ENCODE measurements around the gene SYN1. TPM values are rescaled to one million over a fixed set of nuclear protein-coding genes. Genes with fewer than 3 reads are reported as not detected.
"Not testable (repeated sequence)": the region's sequence is repeated elsewhere in the genome, so short reads cannot be mapped to it uniquely, and the experiment has no call there.

The SYN1 gene
- polyA plus RNA-seq, 2 donors, result 0.08 to 0.14 TPM

- Histone ChIP-seq H3K4me3 (ENCODE audit: low read depth in 1 of 2, low read length in 2 of 2) (no peak overlapping the region), H3K36me3 (ENCODE audit: control insufficient read depth in 2 of 2, insufficient read depth in 2 of 2, low read length in 1 of 2) (no peaks in the 10 kb centered on the region), H3K4me1 (ENCODE audit: control insufficient read depth in 2 of 2, insufficient read depth in 2 of 2, low read length in 1 of 2) (no peaks in the 10 kb centered on the region), H3K27ac (ENCODE audit: low read depth in 2 of 2, low read length in 1 of 2) (no peak overlapping the region), H3K9me3 (ENCODE audit: control insufficient read depth in 2 of 2, insufficient read depth in 1 of 2, low read depth in 1 of 2, low read length in 1 of 2) (no peaks in the 10 kb centered on the region), H3K27me3 (ENCODE audit: control insufficient read depth in 1 of 2, insufficient read depth in 2 of 2, low read length in 2 of 2) (no peaks in the 10 kb centered on the region)
Observed at GRCh38 chrX:47607091-47607490, 12.6 kb downstream of the SYN1 start.

DNA sequence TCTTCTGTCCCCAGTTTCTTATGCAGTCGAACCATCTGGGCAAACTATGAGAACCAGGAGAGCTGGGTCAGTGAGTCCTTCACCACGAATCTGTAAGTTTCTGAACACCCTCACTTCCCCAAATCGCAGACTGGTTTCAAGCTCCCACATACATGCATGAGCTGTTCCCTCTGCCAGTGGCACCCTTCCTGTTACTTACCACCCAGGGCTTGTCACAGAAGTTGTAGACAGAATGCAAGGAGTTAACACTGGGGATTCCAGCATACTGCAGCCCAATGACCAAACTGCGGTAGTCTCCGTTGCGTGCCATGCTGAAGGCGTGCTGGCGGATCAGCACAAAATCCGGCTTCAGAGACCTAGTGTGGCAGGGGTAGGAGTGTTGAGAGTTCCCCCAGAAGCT, 14.6 kb downstream of the SYN1 start:
- Histone ChIP-seq H3K36me3 (ENCODE audit: control insufficient read depth in 2 of 2, insufficient read depth in 2 of 2, low read length in 1 of 2) (no peaks in the 10 kb centered on the region), H3K9me3 (ENCODE audit: control insufficient read depth in 2 of 2, insufficient read depth in 1 of 2, low read depth in 1 of 2, low read length in 1 of 2) (no peaks in the 10 kb centered on the region), H3K4me1 (ENCODE audit: control insufficient read depth in 2 of 2, insufficient read depth in 2 of 2, low read length in 1 of 2) (no peaks in the 10 kb centered on the region), H3K4me3 (ENCODE audit: low read depth in 1 of 2, low read length in 2 of 2) (no peak overlapping the region), H3K27ac (ENCODE audit: low read depth in 2 of 2, low read length in 1 of 2) (no peak overlapping the region), H3K27me3 (ENCODE audit: control insufficient read depth in 1 of 2, insufficient read depth in 2 of 2, low read length in 2 of 2) (peaks cover 0 to 2% of the 10 kb centered on the region in 2 donors)
- WGBS, 2 donors, result 57 to 68% methylated on average over 9 of the region's 9 CpGs

DNA sequence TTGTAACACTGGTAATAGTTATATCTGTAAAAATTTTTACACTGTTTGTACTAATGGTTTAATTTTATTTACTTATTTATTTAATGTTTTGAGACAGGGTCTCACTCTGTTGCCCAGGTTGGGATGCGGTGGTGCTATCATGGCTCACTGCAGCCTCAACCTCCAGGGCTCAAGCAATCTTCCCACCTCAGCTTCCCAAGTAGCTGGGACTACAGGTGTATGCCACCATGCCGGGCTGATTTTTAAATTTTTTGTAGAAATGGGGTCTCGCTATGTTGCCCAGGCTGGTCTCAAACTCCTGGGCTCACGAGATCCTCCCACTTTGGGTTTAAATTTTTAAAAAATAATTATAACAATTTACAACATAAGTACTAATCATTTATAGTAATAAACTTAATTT, 16.5 kb downstream of the SYN1 start:
- not testable (repeated sequence) for H3K4me3 ChIP-seq (ENCODE audit: low read depth in 1 of 2, low read length in 2 of 2); H3K27ac ChIP-seq (ENCODE audit: low read depth in 2 of 2, low read length in 1 of 2); H3K27me3 ChIP-seq (ENCODE audit: control insufficient read depth in 1 of 2, insufficient read depth in 2 of 2, low read length in 2 of 2); H3K4me1 ChIP-seq (ENCODE audit: control insufficient read depth in 2 of 2, insufficient read depth in 2 of 2, low read length in 1 of 2); H3K36me3 ChIP-seq (ENCODE audit: control insufficient read depth in 2 of 2, insufficient read depth in 2 of 2, low read length in 1 of 2); H3K9me3 ChIP-seq (ENCODE audit: control insufficient read depth in 2 of 2, insufficient read depth in 1 of 2, low read depth in 1 of 2, low read length in 1 of 2)
- WGBS, 2 donors, result 88 to 94% methylated on average over 4 of the region's 4 CpGs

- Histone ChIP-seq H3K9me3 (ENCODE audit: control insufficient read depth in 2 of 2, insufficient read depth in 1 of 2, low read depth in 1 of 2, low read length in 1 of 2) (peaks cover 0 to 2% of the 10 kb centered on the region in 2 donors), H3K4me3 (ENCODE audit: low read depth in 1 of 2, low read length in 2 of 2) (no peak overlapping the region), H3K36me3 (ENCODE audit: control insufficient read depth in 2 of 2, insufficient read depth in 2 of 2, low read length in 1 of 2) (no peaks in the 10 kb centered on the region), H3K27me3 (ENCODE audit: control insufficient read depth in 1 of 2, insufficient read depth in 2 of 2, low read length in 2 of 2) (peaks cover 0 to 2% of the 10 kb centered on the region in 2 donors), H3K27ac (ENCODE audit: low read depth in 2 of 2, low read length in 1 of 2) (no peak overlapping the region), H3K4me1 (ENCODE audit: control insufficient read depth in 2 of 2, insufficient read depth in 2 of 2, low read length in 1 of 2) (no peaks in the 10 kb centered on the region)
- 78 to 93% methylated on average over 3 of the region's 3 CpGs for WGBS, 2 donors
Observed at GRCh38 chrX:47597222-47597621, 22.4 kb downstream of the SYN1 start.

GRCh38 chrX:47596256-47596655, 23.4 kb downstream of the SYN1 start:
- no peaks in the 10 kb centered on the region for H3K36me3 ChIP-seq (ENCODE audit: control insufficient read depth in 2 of 2, insufficient read depth in 2 of 2, low read length in 1 of 2)
- H3K4me3 ChIP-seq (ENCODE audit: low read depth in 1 of 2, low read length in 2 of 2), result no peak overlapping the region
- no peaks in the 10 kb centered on the region for H3K27me3 ChIP-seq (ENCODE audit: control insufficient read depth in 1 of 2, insufficient read depth in 2 of 2, low read length in 2 of 2)
- H3K9me3 ChIP-seq (ENCODE audit: control insufficient read depth in 2 of 2, insufficient read depth in 1 of 2, low read depth in 1 of 2, low read length in 1 of 2), result peaks cover 0 to 2% of the 10 kb centered on the region in 2 donors
- H3K4me1 ChIP-seq (ENCODE audit: control insufficient read depth in 2 of 2, insufficient read depth in 2 of 2, low read length in 1 of 2), result no peaks in the 10 kb centered on the region
- 77 to 83% methylated on average over 2 of the region's 2 CpGs for WGBS, 2 donors
- H3K27ac ChIP-seq (ENCODE audit: low read depth in 2 of 2, low read length in 1 of 2), result no peak overlapping the region

DNA sequence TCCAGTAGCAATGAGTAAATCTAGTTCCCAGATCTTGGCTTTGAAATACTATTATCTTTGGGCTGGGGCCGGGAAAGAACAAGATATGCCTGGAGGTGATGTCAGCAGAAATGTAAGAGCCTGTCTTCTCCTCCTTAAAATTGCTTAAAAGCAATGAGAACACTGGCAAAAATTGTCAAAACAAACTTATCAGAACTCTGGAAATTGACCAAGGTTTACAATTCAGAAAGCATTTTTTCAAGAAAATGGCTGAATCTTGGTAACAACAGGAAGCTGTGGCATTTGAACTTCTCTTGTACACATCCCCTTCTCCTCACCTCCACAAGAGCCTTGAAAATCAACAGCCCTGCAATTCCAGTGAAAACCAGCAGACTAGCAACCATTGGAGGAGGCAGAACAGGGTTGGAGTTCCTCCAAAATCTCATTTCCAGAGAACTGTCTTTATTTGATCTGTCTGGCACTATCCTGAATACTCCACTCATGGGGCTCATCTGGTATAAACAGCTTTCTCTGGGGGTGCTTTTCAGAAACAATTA, 23.9 kb downstream of the SYN1 start:
- Histone ChIP-seq H3K27me3 (ENCODE audit: control insufficient read depth in 1 of 2, insufficient read depth in 2 of 2, low read length in 2 of 2) (no peaks in the 10 kb centered on the region), H3K9me3 (ENCODE audit: control insufficient read depth in 2 of 2, insufficient read depth in 1 of 2, low read depth in 1 of 2, low read length in 1 of 2) (peaks cover 0 to 2% of the 10 kb centered on the region in 2 donors), H3K4me1 (ENCODE audit: control insufficient read depth in 2 of 2, insufficient read depth in 2 of 2, low read length in 1 of 2) (no peaks in the 10 kb centered on the region), H3K27ac (ENCODE audit: low read depth in 2 of 2, low read length in 1 of 2) (no peak overlapping the region), H3K4me3 (ENCODE audit: low read depth in 1 of 2, low read length in 2 of 2) (no peak overlapping the region), H3K36me3 (ENCODE audit: control insufficient read depth in 2 of 2, insufficient read depth in 2 of 2, low read length in 1 of 2) (no peaks in the 10 kb centered on the region)
- WGBS, 2 donors, result 25 to 50% methylated on average over 1 of the region's 1 CpG

DNA sequence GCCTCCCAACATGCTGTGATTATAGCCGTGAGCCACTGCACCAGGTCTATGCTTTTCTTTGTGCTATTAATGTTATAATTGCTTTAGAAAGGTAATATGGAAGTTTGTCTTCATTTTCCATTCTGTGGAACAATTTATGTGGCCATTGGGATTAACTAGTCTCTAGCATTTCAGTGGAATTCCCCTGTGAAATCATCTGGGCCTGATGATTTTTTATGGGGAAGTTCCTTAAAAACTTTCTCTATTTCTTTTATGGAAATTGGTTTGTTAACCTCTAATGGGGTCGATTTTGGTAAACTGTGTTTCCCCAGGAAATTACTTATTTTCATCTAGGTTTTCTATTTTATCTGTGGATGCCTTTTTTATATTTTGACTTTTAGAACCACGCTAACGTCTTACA, 26.1 kb downstream of the SYN1 start:
- no peaks in the 10 kb centered on the region for H3K4me1 ChIP-seq (ENCODE audit: control insufficient read depth in 2 of 2, insufficient read depth in 2 of 2, low read length in 1 of 2)
- no peak overlapping the region for H3K27ac ChIP-seq (ENCODE audit: low read depth in 2 of 2, low read length in 1 of 2)
- WGBS, 2 donors, result 69 to 81% methylated on average over 4 of the region's 4 CpGs
- no peak overlapping the region for H3K4me3 ChIP-seq (ENCODE audit: low read depth in 1 of 2, low read length in 2 of 2)
- peaks cover 0 to 2% of the 10 kb centered on the region in 2 donors for H3K9me3 ChIP-seq (ENCODE audit: control insufficient read depth in 2 of 2, insufficient read depth in 1 of 2, low read depth in 1 of 2, low read length in 1 of 2)
- no peaks in the 10 kb centered on the region for H3K36me3 ChIP-seq (ENCODE audit: control insufficient read depth in 2 of 2, insufficient read depth in 2 of 2, low read length in 1 of 2)
- H3K27me3 ChIP-seq (ENCODE audit: control insufficient read depth in 1 of 2, insufficient read depth in 2 of 2, low read length in 2 of 2), result no peaks in the 10 kb centered on the region

DNA sequence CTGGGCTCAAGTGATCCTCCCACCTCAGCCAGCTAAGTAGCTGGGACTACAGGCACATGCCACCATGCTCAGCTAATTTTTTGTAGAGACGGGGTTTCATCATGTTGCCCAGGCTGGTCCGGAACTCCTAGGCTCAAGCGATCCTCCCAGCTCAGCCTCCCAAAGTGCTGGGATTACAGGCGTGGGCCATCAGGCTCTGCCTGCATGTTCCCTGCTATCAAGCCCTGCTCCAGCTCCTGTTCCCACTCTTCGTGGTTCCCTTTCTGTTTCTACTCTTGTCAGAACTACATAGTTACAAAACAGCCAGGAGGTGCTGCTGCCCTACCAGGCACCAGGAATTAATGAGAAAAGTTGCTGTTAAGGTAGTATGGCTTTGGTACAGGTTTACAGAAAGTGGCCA, 28.7 kb downstream of the SYN1 start:
- H3K36me3 ChIP-seq (ENCODE audit: control insufficient read depth in 2 of 2, insufficient read depth in 2 of 2, low read length in 1 of 2), result no peaks in the 10 kb centered on the region
- H3K27me3 ChIP-seq (ENCODE audit: control insufficient read depth in 1 of 2, insufficient read depth in 2 of 2, low read length in 2 of 2), result no peaks in the 10 kb centered on the region
- WGBS, 2 donors, result 81 to 82% methylated on average over 5 of the region's 5 CpGs
- H3K4me1 ChIP-seq (ENCODE audit: control insufficient read depth in 2 of 2, insufficient read depth in 2 of 2, low read length in 1 of 2), result no peaks in the 10 kb centered on the region
- H3K4me3 ChIP-seq (ENCODE audit: low read depth in 1 of 2, low read length in 2 of 2), result no peak overlapping the region
- peaks cover 0 to 2% of the 10 kb centered on the region in 2 donors for H3K9me3 ChIP-seq (ENCODE audit: control insufficient read depth in 2 of 2, insufficient read depth in 1 of 2, low read depth in 1 of 2, low read length in 1 of 2)
- no peak overlapping the region for H3K27ac ChIP-seq (ENCODE audit: low read depth in 2 of 2, low read length in 1 of 2)

DNA sequence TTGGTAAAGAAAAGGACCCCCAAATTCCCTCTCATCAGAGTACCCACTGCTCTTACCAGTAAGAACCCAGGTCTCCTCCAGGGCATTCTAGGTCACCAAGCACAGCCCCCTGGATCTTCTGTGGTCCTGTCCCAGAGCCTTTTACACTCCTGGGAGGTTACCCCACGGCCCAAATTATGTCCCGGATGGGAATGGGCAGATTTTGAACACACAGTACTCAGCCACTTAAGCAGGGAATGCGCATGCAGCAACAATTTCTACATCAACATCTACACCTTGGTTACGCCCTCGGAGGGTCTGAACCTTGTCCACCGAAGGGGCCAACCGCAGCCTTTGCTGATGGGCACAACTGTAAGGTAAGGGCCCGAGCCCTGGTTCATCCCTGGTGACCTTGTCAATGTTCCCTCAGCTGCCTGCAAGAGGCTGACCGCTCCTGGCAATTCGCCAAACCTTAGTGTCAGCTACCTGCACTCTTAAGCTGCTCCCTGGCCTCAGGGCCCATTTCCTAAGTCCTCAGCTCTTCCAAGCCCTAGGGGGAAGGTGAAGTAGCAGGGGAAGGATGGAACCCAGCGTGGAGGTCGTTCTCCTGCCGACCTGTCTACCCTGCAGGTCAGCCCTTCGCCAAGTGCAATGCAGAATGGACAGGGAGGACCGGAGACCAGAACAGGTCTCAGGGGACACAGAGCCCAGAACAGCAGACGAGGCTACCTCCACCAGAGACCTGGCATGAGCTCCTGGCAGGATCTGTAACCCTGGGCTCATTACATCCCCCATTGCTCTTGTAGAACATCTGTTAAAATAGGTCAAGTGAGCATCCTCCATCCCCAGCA, 31.5 kb downstream of the SYN1 start:
- Histone ChIP-seq H3K27me3 (ENCODE audit: control insufficient read depth in 1 of 2, insufficient read depth in 2 of 2, low read length in 2 of 2) (no peaks in the 10 kb centered on the region), H3K36me3 (ENCODE audit: control insufficient read depth in 2 of 2, insufficient read depth in 2 of 2, low read length in 1 of 2) (no peaks in the 10 kb centered on the region), H3K9me3 (ENCODE audit: control insufficient read depth in 2 of 2, insufficient read depth in 1 of 2, low read depth in 1 of 2, low read length in 1 of 2) (no peaks in the 10 kb centered on the region), H3K4me1 (ENCODE audit: control insufficient read depth in 2 of 2, insufficient read depth in 2 of 2, low read length in 1 of 2) (peaks cover 2 to 3% of the 10 kb centered on the region in 2 donors), H3K27ac (ENCODE audit: low read depth in 2 of 2, low read length in 1 of 2) (no peak overlapping the region), H3K4me3 (ENCODE audit: low read depth in 1 of 2, low read length in 2 of 2) (no peak overlapping the region)
- 77 to 85% methylated on average over 16 of the region's 16 CpGs for WGBS, 2 donors

Measured in esophagus (tissue), 2 donors.